ENCODE data around the gene CAPN14.

The CAPN14 gene

DNA sequence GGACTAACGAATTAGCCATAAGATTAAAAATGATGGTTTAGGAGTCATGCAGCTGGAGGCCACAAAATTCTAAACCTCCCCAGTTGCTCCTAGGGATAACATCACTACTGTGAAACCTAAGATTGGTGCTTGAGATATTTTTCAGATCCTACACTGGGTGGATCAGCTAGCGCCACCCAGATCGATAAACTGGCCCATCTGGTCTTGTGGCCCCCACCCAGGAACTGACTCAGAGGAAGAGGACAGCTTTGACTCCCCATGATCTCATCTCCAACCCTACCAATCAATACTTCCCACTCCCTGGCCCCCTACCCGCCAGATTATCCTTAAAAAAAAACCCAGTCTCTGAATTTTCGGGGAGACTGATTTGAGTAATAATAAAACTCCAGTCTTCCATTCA is 84.5 kb downstream of the CAPN14 start:
- no peak overlapping the region for H3K27ac ChIP-seq

DNA sequence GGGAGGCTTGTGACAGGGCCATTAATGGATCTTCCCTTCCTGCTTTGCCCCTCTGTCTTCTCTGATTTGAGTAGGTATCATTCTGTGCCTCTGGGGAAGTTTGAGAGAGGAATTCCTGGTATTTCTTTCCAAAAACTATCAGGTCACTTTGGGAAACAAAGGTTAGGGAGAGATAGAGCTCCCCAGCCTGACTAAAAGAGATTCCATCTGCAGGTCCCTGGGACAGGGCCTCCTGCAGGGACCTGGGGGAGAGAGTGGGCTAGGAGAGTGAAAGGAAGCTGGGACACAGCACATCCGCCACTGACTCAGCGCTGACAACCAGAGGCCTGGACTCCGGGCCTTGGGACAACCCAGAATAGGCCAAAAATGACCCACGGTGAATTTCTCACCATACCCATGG is 85.4 kb downstream of the CAPN14 start:
- H3K27ac ChIP-seq, result no peak overlapping the region
- TF ChIP-seq ZFX (IDR thresholded peaks at IDR 0.05), result no peak
- TF ChIP-seq, protein P1, sequence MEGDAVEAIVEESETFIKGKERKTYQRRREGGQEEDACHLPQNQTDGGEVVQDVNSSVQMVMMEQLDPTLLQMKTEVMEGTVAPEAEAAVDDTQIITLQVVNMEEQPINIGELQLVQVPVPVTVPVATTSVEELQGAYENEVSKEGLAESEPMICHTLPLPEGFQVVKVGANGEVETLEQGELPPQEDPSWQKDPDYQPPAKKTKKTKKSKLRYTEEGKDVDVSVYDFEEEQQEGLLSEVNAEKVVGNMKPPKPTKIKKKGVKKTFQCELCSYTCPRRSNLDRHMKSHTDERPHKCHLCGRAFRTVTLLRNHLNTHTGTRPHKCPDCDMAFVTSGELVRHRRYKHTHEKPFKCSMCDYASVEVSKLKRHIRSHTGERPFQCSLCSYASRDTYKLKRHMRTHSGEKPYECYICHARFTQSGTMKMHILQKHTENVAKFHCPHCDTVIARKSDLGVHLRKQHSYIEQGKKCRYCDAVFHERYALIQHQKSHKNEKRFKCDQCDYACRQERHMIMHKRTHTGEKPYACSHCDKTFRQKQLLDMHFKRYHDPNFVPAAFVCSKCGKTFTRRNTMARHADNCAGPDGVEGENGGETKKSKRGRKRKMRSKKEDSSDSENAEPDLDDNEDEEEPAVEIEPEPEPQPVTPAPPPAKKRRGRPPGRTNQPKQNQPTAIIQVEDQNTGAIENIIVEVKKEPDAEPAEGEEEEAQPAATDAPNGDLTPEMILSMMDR (conservative IDR thresholded peaks at IDR 0.05), result no peak

More for the DNA sequence above, 84.5 kb downstream of the CAPN14 start:
- TF ChIP-seq ZFX (IDR thresholded peaks at IDR 0.05), result no peak
- TF ChIP-seq, protein P1 (conservative IDR thresholded peaks at IDR 0.05), result no peak

DNA sequence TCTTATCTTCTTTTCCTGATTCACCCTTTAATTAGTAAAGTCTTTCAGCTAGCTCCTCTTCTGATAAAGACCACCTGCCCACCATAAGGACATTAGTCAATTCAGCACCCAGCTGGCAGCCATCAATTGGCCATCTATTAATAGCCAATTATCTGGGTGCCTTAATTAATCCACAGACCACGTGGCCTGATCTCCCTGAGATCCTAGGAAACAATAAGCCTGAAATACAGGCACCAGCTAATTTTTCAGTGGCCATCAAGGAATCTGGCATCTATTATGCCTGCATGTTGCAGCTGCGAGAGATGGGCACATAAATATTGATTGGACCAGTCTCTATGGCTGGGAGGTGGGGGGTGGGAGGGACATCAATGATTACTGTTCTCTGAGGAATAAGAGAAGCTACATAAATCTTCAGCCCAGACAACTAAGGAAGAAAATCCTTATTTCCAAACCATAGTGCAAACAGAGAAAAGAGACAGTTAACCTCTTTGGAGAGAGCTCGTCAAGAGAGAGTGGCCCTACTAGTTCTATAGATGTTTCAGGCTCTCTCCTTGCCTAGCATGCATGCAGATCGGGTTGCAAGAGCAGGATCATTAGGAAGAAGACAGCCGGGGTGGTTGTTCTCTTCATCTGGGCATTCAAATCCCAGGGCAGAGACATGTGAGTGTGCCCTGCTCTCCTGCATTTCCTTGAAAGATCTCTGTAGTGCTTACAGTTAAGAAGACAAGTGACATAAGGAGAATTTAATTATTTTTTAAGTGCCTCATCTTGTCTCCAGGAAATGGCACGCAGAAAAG is 87.7 kb downstream of the CAPN14 start:
- TF ChIP-seq, protein P1 (conservative IDR thresholded peaks at IDR 0.05), result no peak
- H3K27ac ChIP-seq, result no peak overlapping the region

DNA sequence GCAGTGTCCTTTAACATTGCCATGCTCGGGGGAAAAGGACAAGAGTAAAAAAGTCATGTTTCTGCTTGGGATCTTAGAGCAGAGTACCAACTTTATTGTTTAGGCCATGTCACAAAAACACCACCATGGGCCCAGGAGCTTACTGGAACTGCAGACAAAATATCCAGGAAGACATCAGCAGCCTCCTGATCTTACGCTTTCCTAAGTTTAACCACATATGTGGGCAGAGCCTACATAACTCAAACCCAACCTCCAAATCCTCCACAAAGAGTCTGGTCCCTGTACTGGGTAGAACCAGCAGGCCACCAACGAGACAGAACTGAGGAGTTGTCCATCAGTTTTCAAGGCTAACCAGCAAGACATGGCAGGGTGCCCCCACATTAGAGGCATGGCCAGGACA is 89.4 kb downstream of the CAPN14 start:
- no peak overlapping the region for H3K27ac ChIP-seq
- no peak for TF ChIP-seq ZFX (IDR thresholded peaks at IDR 0.05)
- TF ChIP-seq, protein P1 (conservative IDR thresholded peaks at IDR 0.05), result no peak

DNA sequence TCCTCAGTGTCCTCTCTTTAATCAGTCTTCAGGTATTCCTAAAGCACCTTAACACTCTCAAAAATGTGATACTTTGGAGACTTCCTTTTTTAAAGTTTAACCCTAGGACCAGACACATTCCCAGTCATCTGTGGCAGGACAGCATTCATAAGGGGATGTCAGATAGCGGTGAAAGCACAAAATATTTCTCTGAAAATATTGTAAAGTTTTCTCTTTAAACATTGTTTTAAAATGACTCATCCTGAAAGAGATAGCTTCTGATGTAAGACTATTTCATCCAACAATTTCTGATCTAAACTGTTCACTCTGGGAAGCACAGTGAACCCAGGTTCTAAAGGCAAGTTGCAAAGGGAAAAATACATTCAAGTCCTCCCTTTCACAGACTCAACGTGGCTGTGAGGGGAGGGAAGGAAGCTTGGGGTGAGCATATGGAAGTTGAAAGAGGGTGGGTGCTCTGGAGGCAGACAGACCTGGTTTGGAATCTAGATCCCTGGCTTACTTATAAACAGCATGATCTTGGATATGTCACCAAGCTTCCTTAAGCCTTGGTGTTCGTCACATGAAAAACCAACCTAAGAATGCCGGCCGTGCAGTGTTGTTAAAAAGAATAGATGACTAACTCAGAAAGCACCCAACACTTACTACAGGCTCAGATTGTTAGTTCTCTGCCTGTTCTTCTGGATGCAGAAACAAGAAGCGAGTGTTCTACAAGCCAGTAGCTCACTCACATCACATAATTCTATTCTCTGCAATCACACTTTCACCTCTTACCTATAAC is 91.2 kb downstream of the CAPN14 start:
- H3K27ac ChIP-seq, result no peak overlapping the region

DNA sequence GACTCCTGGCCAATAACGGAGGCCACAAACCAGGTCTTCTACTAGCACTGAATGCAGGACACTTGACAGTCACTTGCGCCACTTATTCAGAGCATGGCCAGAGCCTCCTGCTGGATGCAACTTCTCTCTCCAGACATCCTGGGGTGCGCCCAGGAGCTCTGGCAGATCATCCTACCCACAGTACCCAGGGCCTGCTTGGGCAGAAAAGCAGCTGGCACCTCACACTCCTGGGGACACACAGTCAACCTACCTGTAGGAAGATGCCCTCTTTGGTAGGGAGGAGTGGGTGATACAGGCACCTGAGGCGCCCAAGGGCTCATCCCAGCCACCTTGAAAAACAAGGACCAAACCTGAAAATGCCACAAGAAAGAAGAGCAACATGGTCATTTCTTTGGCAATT is 92.4 kb downstream of the CAPN14 start:
- H3K27ac ChIP-seq, result no peak overlapping the region
- TF ChIP-seq ZFX (IDR thresholded peaks at IDR 0.05), result no peak
- TF ChIP-seq, protein P1 (conservative IDR thresholded peaks at IDR 0.05), result no peak

More for the DNA sequence above, 91.2 kb downstream of the CAPN14 start:
- TF ChIP-seq, protein P1 (conservative IDR thresholded peaks at IDR 0.05), result no peak
- TF ChIP-seq ZFX (IDR thresholded peaks at IDR 0.05), result no peak

Measured in C4-2B (cell line).